Heart left ventricle (tissue), 16 donors: Measurements from ENCODE around the gene CUX1. TPM values are rescaled to one million over a fixed set of nuclear protein-coding genes. Genes with fewer than 3 reads are reported as not detected.

Source experiments
- ATAC-seq, 4 donors: fragments of 200-7000 bp; cut with Tn5 transposase; one replicate each; pipeline ENCODE4 v1.9.1; 2020 to 2022; ENCODE audit warnings: moderate library complexity in 4 of 4, mild to moderate bottlenecking in 3 of 4, moderate number of reproducible peaks in 1 of 4
- DNase-seq, 5 donors: peaks; one replicate each; pipeline ENCODE4 v3.0.0-alpha.2; 2020
- H3K27ac ChIP-seq, 12 donors: fragments of 200-600 bp; sonication (generic) in 4 of 12; one replicate each; pipeline versions ENCODE4 v1.5.0 to v1.8.0; 2016 to 2022; ENCODE audit warnings: mild to moderate bottlenecking in 2 of 12
- H3K27me3 ChIP-seq, 9 donors: fragments of 200-600 bp; sonication (generic) in 2 of 9; one replicate each; pipeline versions ENCODE4 v1.5.1 to v1.8.0; 2016 to 2022; ENCODE audit warnings: mild to moderate bottlenecking in 3 of 9
- H3K36me3 ChIP-seq, 9 donors: fragments of 200-600 bp; sonication (generic) in 2 of 9; one replicate each; pipeline versions ENCODE4 v1.5.0 to v1.8.0; 2018 to 2022; ENCODE audit warnings: mild to moderate bottlenecking in 2 of 9
- H3K4me1 ChIP-seq, 12 donors: fragments of 200-600 bp; sonication (generic) in 4 of 12; one replicate each; pipeline versions ENCODE4 v1.5.0 to v1.8.0; 2016 to 2022; ENCODE audit warnings: mild to moderate bottlenecking in 3 of 12
- H3K4me3 ChIP-seq, 12 donors: fragments of 200-600 bp; sonication (generic) in 4 of 12; one replicate each; pipeline versions ENCODE4 v1.5.0 to v1.8.0; 2017 to 2022; ENCODE audit warnings: mild to moderate bottlenecking in 9 of 12, moderate library complexity in 4 of 12
- H3K9me3 ChIP-seq, 12 donors: fragments of 200-600 bp; sonication (generic) in 4 of 12; one replicate each; pipeline versions ENCODE4 v1.5.0 to v1.8.0; 2016 to 2022; ENCODE audit warnings: mild to moderate bottlenecking in 1 of 12
- CTCF ChIP-seq, 12 donors: fragments of 200-600 bp; sonication (generic) in 4 of 12; IDR thresholded peaks; one replicate each; pipeline versions ENCODE4 v1.5.0 to v1.8.0; 2018 to 2022; ENCODE audit warnings: antibody characterized with exemption in 12 of 12, mild to moderate bottlenecking in 5 of 12
- POLR2A ChIP-seq, 2 donors: fragments of 450-650 bp; IDR thresholded peaks; one replicate each; pipeline ENCODE4 v1.6.1; 2017; ENCODE audit warnings: antibody characterized with exemption in 2 of 2, mild to moderate bottlenecking in 2 of 2, moderate library complexity in 2 of 2
- WGBS, 4 donors: extraction: QIAGEN DNeasy Blood & Tissue Kit in 2 of 4; methylation state at CpG; one replicate each; pipeline versions ENCODE4 v1.1.5 to v1.1.7; 2013 to 2018; 5-methylcytosine and 5-hydroxymethylcytosine counted together
- intact Hi-C, 10 donors: fragments of 100-400 bp; cut with DNase I; formaldehyde crosslinking; loops; one replicate each; pipeline versions ENCODE4 v1.11.1 to v1.14.2; 2022
- polyA plus RNA-seq, 2 donors: library from polyadenylated mRNA; stranded (reverse); fragments of 200-250 nt; gene quantifications; one replicate each; pipeline ENCODE4 v1.2.3, GENCODE V29; 2013
- total RNA-seq, 9 donors: library from RNA; depleted of rRNA in 2 of 9; stranded (reverse); fragments of >200 nt in 2 of 9; fragmentation: NEBNext Ultra II Directional in 3 of 9; extraction: Animal tissue kit (Norgen Biotek cat#: 25700) in 3 of 9; gene quantifications; one replicate each; pipeline versions ENCODE4 v1.1.0 to v1.2.4, GENCODE V29; 2016 to 2023
- donor health status: ischemic (EF 13 %, LVEDD 7.1; RV severe dilation, severe dysfunction).
- donor health status: healthy with polysubstance abuse.
- donor health status: DM: no; HTN: yes; CAD: no.
- donor health status: DM: no; HTN: no; CAD: no.
- donor health status: ischemic (EF 25% LVEDD 6.9; RV normal size, moderate dysfunction).
- donor health status: ischemic (EF 25% LVEDD 5.7; RV mildly dilated, moderate dysfunction).
- donor health status: healthy.
- donor health status: DM: yes; HTN: yes; CAD: no.
- donor health status: ischemic (EF 35%, LVEDD 5.7; RV mildly dilated, moderate dysfunction).
- donor health status: nonischemic (EF 11% LVEDD 7.7; RV severe dilation, severe dysfunction).
- donor health status: DM: yes; HTN: yes; CAD: no.
- donor health status: PGD.
- donor health status: ischemic (EF 29% LVEDD 5.4; RV normal size, mild dysfunction).
- donor health status: nonischemic (EF 23%, LVEDD 6.1; RV moderate dilation, normal function).

CUX1 gene
- total and polyA plus RNA-seq, 11 donors, result 51.9 to 173 (median 122) TPM

GRCh38 chr7:102244601-102245000, 427.2 kb downstream of the CUX1 start:
- Histone ChIP-seq H3K4me3 (no peak overlapping the region), H3K36me3 (peaks cover 0 to 82% (median 55%) of the 10 kb centered on the region in 9 donors), H3K9me3 (no peaks in the 10 kb centered on the region), H3K4me1 (no peaks in the 10 kb centered on the region), H3K27ac (no peak overlapping the region), H3K27me3 (no peaks in the 10 kb centered on the region)
- intact Hi-C loops, result loop anchor here in 1 of 10 donors (10.0 kb wide), 1 partner anchor 640 kb away; no protein-coding TSS in a partner anchor
- WGBS, 4 donors, result 82 to 97% (median 93%) methylated on average over 4 of the region's 4 CpGs
- ATAC-seq (no peak), DNase-seq (no peak)
- no peak for TF ChIP-seq CTCF (IDR thresholded peaks at IDR 0.05)
- no peak for TF ChIP-seq POLR2A (IDR thresholded peaks at IDR 0.05)

GRCh38 chr7:102248081-102248455, 430.6 kb downstream of the CUX1 start:
- no peaks in the 10 kb centered on the region for H3K4me1 ChIP-seq
- H3K9me3 ChIP-seq, result no peaks in the 10 kb centered on the region
- H3K36me3 ChIP-seq, result peaks cover 0 to 59% (median 31%) of the 10 kb centered on the region in 9 donors
- H3K27me3 ChIP-seq, result no peaks in the 10 kb centered on the region
- intact Hi-C loops, result loop anchor here in 1 of 10 donors (10.0 kb wide), 1 partner anchor 643 kb away; no protein-coding TSS in a partner anchor
- H3K27ac ChIP-seq, result no peak overlapping the region
- DNase-seq, result no peak
- no peak overlapping the region for H3K4me3 ChIP-seq
- 90 to 94% (median 91%) methylated on average over 10 to 14 of the region's 14 CpGs for WGBS, 4 donors
- peak in 1 of 4 donors; percentile 36 for ATAC-seq
- TF ChIP-seq CTCF (IDR thresholded peaks at IDR 0.05) (no peak), POLR2A (IDR thresholded peaks at IDR 0.05) (no peak)

- Histone ChIP-seq H3K27ac (no peak overlapping the region), H3K4me1 (no peaks in the 10 kb centered on the region), H3K27me3 (no peaks in the 10 kb centered on the region), H3K36me3 (peaks cover 0 to 57% (median 28%) of the 10 kb centered on the region in 9 donors), H3K4me3 (no peak overlapping the region), H3K9me3 (no peaks in the 10 kb centered on the region)
- TF ChIP-seq POLR2A (IDR thresholded peaks at IDR 0.05), result no peak
- no peak for TF ChIP-seq CTCF (IDR thresholded peaks at IDR 0.05)
- 84 to 92% (median 89%) methylated on average over 47 to 117 of the region's 117 CpGs for WGBS, 4 donors
- no peak for DNase-seq
- no peak for ATAC-seq
- intact Hi-C loops, result loop anchor here in 1 of 10 donors (10.0 kb wide), 1 partner anchor 644 kb away; no protein-coding TSS in a partner anchor
Measured at GRCh38 chr7:102248456-102249395, 431.3 kb downstream of the CUX1 start.
